Right renal cortex interstitium (tissue), 3 donors: ENCODE data around the gene RPE65. TPM values are rescaled to one million over a fixed set of nuclear protein-coding genes. Genes with fewer than 3 reads are reported as not detected.
"Not testable (repeated sequence)": the region's sequence is repeated elsewhere in the genome, so short reads cannot be mapped to it uniquely, and the experiment has no call there.

Experiments used
- DNase-seq, 3 donors: peaks; one replicate each; pipeline ENCODE4 v3.0.0-alpha.2; 2013; ENCODE audit warnings: low read depth in 3 of 3, low spot score in 2 of 3
- polyA plus RNA-seq, 3 donors: library from polyadenylated mRNA; unstranded; fragments of 120-200 nt; gene quantifications; one replicate each; pipeline ENCODE4 v1.2.1, GENCODE V29; 2013; ENCODE audit not compliant: insufficient read length in 3 of 3

RPE65 gene
- polyA plus RNA-seq, 3 donors: 0.11 to 0.14 (median 0.14) TPM

DNA sequence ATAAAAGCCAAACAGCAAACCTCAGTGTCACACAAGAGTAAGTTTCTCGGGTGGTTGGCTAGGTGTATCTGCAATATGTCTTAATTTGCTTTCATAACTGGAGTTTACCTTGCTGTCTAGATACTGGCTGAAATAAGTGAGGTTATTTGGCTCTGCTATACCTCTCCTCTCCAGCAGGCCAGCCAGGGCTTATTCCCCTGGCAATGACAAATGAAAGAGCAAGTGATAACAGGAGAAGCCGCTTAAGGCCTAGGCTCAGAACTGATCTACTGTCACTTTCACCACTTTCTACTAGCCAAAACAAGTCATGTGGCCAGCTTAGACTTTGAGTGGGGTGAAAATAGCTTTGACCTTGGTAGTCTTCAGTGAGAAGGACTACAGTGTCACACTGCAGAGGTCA, 4.8 kb upstream of the RPE65 start:
- DNase-seq: no peak

DNA sequence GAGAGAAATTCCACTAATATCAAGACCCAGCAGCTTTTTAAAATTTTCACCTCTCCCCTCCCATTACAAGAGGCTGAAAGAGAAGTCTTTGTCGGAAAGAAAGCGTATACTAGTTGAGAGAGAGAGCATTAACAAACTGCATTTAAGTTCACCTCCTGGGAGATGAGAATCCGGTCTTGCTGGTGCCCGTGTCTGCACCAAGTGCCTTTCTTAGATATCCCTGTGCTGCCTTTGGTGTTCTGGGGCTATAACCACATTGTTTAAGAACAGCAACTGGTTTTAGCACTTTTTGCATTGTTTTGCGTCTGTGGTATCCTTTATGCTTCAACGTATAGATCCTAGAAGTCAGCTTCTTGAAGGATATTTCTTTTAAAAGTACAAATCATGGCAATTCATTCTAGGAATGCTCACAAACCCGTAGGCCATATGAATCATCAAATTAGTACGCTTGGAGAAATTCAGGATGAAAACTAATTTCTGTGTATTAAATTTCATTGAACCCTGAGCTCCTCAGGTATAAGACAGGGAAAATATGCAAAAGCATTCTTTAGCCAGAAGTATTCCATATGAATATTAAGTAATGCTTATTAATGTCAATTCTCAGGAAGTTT, 3.4 kb upstream of the RPE65 start:
- no peak for DNase-seq

DNA sequence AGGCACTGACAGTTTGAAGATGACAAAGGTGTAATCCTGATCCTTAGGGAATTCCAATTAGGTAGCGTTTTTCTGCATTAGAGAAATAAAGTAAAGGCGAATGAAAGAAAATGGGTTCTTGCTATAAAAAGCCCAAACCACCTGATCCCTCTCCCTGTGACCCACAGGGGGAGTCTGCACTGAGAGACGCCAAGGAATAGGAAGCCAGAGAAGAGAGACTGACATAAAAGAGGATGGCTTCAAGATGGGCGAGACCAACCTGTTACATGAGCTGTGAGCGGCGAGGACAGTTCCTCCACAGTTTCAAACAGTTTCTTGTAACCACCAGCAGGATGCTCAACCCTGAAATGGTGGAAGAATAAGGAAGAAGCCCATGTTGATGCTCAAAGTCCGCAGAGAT, 1.4 kb downstream of the RPE65 start:
- no peak for DNase-seq

DNA sequence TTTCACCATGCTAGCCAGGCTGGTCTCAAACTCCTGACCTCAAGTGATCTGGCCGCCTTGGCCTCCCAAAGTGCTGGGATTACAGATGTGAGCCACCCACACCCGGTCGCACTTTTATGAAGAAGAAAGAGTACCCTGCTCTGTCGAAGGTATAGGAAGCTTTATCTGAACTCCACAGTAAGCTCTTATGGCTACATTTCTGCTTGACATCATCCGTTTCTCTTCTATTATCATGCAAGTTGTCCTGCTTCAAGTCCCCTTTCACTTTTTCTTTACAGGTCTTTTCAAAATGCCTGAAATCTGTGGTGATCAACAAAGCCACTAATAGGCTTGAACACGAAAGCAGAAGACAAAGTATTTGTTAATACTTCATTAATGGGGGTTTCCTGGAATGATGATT, 4.0 kb downstream of the RPE65 start:
- no peak for DNase-seq

DNA sequence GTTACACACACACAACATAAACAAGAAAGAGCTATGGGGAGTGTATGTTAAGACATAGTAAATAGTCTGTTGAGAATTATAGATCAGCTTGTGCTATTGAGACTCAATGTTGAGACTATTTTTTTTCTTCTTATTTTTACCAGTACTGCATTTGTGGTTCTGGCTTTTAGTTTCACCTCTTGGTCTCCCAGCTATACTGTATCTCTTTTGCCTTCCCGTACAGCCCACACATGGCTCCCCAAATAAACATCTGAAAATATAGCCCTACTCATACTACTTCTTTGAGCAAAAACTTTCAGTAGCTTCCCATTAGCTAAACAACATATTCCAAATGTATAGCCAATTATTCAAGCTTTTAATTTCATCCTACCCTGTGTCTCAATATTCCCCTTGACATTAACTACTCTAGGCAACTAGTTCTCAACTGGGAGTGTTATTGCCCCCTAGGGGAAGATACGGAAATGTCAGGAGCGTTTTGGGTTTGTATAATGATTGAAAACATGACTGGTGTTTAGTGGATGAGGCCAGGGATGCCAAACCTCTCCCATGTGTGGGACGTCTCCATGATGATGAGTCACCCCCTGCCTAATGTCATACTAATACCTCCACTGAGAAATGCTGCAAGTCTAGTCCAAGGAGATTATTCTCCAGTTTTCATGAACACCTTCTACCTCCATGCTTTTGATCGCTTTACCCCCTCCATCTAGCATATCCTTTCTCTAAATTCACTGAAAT, 6.8 kb downstream of the RPE65 start:
- DNase-seq: no peak

DNA sequence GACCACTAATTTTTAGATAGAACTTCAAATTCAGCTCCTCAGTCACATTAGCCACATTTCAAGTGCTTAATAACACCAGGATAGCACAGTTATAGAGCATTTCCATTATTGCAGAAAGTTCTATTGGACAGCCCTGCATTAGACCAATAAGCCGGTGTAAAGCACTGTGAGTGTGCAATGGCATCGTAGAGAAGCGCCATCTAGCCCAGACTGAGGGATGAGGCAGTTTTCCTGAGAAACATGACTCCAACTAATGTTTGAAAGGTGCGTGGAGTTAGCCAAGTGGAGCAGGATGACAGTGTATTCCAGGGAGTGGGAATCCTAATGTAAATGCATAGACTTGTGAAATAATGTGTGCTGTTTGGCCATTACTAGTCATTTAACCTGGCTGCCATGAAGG, 7.7 kb downstream of the RPE65 start:
- DNase-seq: no peak

DNA sequence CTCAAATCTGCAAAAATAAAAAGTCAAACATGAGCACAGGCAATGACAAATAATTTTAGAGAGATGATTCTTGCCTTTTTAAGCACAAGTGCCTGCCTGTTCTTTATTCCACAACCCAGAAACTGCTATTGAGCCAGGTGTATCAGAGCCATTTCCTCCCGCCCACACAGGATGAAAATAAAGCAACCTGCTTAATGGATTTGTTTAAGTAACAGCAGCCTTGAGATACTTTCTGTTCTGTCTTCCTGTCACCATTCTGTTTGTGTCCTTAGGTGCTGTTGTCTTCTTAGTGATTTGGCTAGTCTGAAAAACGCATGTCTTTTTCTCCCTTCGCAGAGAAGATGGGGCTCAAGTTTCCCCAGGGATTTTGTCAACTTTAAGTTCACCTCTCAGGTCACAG, 11.4 kb downstream of the RPE65 start:
- DNase-seq: no peak

DNA sequence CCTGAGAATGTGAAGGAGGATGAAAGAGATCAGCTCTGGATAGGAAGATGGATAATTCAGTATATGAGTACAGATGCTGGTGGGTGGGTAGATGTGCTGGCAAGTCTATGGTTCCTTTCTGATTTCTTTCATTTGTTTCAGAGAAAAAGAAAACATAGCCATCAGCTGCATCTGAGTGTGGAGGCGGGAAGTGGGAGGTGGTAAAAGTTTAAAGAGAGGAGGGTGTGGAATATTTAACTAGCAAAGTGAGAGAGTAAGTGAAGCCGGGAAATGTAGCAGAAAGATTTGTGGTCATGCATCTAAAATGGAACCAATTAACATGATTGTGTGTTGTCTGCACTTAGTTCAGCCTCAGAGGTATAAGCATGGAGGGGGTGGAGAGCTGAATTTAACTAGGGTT, 16.4 kb downstream of the RPE65 start:
- DNase-seq: no peak

DNA sequence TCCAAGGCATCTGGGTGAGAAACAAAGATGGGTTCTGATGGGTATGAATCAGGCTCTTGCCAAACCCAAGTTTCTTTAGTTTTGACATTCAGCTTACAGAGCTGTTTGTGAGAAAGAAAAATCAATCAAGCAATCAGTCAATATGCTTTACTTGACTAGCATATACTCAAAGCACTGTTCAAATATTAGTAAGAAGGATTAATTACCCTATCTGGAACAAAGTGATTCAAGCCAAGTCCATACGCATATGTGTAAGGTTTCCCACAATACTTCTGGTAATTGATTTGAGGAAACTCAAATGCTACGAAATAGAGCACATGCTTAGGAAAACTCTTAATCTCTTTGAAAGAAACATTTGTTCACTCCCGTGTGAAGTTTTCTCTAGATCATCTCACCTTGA, 18.7 kb downstream of the RPE65 start:
- no peak for DNase-seq

DNA sequence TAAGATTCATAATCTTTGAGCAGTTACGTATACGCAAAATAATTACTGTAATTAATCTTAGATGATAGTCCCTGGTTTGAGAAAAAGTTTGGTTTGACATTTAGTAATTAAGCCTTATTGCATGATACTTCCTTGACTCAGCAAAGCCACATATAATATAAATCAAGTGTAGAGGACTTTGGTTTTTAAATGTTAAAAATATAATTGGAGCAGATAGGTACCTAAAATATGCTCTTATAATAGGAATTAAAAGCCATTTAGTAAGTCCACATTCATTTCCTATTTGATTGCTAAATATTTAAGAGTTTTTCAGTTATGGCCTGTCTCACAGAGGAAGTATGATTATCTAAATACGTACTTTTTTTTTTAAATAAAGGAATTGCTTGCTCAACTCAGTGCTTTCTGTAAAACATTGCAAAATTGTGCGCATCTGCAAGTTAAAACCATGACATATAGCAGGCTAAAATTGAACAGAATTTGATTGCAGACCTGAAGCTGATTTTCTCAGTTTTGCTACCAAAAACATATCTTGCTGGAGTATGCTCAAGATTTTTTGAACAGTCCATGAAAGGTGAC, 20.4 kb downstream of the RPE65 start:
- no peak for DNase-seq

DNA sequence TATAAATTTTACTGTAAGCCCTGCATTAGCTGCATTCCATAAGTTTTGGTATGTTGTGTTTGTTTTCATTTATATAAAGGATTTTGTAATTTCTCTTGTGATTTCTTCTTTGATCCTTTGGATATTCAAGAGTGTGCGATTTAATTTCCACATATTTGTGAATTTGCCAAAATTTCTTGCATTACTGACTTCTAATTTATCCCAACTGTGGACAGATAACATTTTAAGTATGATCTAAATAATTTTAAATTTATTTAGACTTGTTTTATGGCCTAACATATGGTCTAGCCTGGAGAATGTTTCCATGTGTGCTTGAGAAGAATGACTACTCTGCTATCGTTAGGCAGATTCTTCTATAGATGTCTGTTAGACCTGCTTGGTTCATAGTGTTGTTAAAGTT, 23.2 kb downstream of the RPE65 start:
- no peak for DNase-seq

DNA sequence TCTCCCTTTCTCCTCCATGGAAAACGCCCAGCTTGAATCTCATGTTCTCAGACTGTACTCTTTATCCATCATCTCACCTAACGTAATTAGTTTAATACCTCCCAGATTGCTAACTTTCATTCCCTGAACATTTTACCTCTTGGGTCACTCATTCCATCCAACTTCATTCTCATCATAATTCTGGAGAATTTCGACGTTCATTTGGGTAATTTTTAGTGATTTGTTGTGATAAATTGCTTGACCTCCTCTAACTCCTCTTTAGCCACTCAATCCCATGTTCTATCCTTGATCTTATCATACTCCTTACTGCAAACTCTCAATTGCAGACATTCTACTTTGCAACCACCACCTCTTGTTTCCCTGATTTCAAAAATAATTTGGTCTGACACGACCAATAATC, 28.4 kb downstream of the RPE65 start:
- DNase-seq: no peak

DNA sequence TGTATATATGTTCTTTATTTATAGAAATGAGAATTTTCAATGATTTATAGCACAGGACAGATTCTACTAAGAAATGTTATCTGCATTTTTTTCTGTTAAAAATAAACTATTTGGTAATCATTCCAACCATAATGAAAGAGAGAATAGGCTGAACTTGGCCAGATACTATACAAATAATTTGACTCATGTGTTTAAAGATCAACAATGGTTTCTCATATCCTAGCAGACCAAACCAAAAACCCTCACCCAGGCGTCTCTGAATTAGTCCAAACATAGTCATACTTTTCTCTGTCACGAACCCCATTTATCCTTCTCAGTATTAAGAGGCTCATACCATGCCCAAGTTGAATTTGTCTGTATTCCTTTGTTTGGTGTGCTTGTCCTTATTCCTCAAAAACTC, 40.3 kb downstream of the RPE65 start:
- DNase-seq: no peak

DNA sequence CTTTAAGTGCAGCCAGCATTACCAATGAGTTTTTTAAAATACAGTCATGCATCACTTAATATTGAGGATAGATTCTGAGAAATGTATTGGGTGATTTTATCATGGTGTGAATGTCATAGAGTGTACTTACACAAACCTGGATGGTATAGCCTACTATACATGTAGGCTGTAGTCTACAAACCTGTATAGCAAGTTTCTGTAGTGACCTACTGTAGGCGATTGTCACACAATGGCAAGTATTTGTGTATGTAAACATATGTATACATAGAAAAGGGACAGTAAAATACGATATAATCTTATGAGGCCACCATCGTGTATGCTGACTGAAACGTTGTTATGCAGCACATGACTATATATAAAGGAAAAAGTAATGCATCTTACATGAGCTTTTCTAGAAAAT, 48.2 kb downstream of the RPE65 start:
- no peak for DNase-seq

DNA sequence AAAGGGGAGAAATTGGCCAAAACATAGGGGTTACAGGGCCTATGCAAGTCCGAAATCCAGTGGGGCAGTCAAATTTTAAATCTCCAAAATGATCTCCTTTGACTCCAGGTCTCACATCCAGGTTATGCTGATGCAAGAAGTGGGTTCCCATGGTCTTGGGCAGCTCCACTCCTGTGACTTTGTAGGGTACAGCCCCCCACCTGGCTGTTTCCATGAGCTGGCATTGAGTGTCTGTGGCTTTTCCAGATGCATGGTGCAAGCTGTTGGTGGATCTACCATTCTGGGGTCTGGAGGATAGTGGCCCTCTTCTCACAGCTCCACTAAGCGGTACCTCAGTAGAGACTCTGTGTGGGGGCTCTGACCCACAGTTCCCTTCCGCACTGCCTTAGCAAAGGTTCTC, 54.2 kb downstream of the RPE65 start:
- not testable (repeated sequence) for DNase-seq

DNA sequence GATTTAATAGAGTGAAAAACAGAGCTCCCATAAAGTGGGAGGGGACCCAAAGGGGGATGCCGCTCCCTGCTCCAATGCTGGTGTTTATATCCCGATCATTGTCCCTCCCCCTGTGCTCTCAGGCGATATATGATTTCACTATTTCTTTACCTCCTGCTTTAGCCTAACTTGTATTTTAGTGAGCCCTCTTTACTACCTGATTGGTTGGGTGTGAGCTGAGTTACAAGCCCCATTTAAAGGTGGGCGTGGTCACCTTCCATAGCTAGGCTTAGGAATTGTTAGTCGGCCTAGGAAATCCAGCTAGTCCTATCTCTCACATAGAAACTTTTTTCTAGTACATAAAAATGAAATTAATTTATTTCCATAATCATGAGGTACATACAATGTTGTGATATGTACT, 57.3 kb downstream of the RPE65 start:
- not testable (repeated sequence) for DNase-seq

DNA sequence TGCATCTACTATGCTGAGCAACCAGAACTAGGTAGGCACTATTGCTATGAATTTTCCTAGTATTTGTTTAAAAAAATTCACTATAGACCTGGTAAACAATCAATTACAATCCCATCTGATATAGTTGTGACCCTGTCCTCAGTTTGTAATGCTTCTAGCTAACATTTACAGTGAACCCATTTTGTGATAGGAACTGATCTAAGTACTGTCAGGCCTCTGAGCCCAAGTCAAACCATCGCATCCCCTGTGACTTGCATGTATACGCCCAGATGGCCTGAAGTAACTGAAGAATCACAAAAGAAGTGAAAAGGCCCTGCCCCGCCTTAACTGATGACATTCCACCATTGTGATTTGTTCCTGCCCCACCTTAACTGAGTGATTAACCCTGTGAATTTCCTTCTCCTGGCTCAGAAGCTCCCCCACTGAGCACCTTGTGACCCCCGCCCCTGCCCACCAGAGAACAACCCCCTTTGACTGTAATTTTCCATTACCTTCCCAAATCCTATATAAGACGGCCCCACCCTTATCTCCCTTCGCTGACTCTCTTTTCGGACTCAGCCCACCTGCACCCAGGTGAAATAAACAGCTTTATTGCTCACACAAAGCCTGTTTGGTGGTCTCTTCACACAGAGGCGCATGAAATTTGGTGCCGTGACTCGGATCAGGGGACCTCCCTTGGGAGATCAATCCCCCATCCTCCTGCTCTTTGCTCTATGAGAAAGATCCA, 63.8 kb downstream of the RPE65 start:
- DNase-seq: not testable (repeated sequence)

DNA sequence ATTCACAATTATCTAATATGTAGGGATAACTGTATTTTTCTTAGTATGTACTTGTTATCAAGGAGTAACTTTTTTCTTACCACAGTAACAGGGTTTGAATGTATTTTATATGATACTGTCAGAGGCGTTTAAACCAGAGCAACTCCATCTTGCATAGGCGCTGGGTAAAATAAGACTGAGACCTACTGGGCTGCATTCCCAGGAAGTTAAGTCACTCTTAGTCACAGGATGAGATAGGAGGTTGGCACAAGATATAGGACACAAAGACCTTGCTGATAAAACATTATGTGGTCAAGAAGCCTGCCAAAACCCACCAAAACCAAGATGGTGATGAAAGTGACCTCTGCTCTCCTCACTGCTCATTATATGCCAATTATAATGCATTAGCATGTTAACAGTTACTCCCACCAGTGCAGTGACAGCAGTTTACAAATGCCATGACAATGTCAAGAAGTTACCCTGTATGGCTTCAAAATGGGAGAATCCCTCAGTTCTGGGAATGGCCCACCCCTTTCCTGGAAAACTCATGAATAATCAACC, 64.8 kb downstream of the RPE65 start:
- DNase-seq: no peak

DNA sequence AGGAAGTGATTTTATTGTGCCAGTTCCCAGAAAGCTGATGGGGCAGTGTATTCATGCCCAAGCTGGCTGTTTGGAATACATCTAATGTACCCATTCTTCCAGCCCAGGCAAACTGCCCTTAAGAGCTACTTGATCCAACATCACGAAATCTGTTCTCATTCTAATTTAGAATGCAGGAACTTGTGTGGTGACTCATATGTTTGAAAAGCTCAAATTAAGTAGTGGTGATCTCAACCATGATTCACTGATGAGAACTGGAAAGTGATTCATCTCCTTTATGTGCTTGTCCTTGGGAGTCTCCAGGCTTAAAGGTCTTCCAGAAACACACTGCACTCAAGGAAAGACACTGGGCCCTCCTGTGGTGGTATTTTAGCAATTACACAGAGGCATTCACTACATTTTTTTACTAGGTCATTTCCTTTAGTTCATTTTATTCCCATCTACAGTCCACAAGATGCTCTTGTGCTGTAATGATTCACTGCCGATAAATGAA, 65.4 kb downstream of the RPE65 start:
- DNase-seq: no peak

DNA sequence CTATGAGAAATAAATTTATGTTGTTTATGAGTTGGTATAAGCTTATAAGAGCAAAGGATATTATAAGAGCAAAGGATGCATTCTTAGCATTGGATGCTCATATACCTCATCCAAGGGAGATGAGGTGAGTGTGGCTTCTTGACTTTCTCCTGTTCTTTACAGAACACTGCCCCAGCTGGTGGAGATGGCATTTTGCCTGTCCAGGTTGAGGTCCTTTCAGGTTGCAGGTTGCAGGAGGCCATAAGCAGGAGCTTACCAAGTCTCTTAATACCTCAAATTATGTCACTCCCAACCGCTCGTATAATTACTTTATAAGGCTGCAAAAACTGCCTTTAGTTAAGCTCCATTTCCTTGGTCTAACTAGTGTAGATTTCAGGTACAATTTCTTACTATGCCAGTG, 66.7 kb downstream of the RPE65 start:
- DNase-seq: no peak

DNA sequence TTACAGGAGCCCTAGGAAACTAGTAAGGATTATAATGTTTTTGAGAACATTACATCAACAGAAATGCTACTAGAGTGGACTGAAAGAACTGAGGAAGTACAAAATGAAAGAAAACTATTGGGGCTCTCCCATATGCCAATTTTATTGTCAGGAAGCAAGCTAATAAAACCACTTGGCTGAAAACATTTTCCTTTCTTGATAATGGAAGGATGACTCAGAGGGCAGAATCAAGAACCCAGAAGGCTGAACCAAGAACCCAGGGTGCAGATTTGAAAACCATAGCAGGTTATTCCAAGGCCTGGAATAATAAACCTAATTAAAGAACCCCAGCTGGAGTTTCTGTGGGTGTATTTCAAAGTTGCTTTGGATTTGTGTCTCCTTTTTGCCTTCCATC, 70.7 kb downstream of the RPE65 start:
- no peak for DNase-seq
